ENCODE measurements around the gene SMARCD3. TPM values are rescaled to one million over a fixed set of nuclear protein-coding genes. Genes with fewer than 3 reads are reported as not detected.

SMARCD3 gene
- total and polyA plus RNA-seq, 9 of the 15 experiments (the other 6 are each of a cell fraction or from before 2014, with no cell fraction given) = 0.43 to 3.6 (median 2.6) TPM

DNA sequence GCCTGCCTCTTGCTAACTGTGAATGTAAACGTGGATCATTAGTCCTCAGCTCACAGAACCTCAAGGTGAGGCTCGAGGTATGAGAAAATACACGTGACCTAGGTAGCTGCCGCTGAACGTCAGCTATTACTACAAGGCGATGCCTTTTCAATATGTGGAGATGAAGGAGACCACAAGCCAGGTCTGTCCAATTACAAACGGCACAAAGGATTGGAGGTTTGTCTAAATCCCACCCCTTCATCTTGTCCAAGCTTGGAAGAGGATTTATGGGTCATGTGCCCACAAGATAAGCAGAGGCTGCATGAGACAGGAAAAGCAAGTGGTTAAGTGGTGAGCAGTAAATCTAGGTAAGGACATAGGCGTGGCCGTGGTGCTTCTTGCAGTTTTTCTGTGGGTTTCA is 41.6 kb downstream of the SMARCD3 start (continued):
- TF ChIP-seq ZNF717 (CRISPR knock-in tag; IDR thresholded peaks at IDR 0.05) = no peak
- TF ChIP-seq, protein P1, sequence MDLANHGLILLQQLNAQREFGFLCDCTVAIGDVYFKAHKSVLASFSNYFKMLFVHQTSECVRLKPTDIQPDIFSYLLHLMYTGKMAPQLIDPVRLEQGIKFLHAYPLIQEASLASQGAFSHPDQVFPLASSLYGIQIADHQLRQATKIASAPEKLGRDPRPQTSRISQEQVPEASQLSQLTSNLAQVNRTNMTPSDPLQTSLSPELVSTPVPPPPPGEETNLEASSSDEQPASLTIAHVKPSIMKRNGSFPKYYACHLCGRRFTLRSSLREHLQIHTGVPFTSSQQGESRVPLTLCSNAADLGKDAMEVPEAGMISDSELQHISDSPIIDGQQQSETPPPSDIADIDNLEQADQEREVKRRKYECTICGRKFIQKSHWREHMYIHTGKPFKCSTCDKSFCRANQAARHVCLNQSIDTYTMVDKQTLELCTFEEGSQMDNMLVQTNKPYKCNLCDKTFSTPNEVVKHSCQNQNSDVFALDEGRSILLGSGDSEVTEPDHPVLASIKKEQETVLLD (IDR thresholded peaks at IDR 0.05) = no peak
- TF ChIP-seq JUNB (CRISPR knock-in tag; conservative IDR thresholded peaks at IDR 0.05) = no peak
- no peak for TF ChIP-seq HEY1 (CRISPR knock-in tag; IDR thresholded peaks at IDR 0.05; ENCODE audit: borderline replicate concordance)
- no peak for TF ChIP-seq MED1 (CRISPR knock-in tag; IDR thresholded peaks at IDR 0.05; ENCODE audit: borderline replicate concordance)
- peak; percentile 88 for TF ChIP-seq RNF2 (IDR thresholded peaks at IDR 0.05)
- TF ChIP-seq, protein P2, sequence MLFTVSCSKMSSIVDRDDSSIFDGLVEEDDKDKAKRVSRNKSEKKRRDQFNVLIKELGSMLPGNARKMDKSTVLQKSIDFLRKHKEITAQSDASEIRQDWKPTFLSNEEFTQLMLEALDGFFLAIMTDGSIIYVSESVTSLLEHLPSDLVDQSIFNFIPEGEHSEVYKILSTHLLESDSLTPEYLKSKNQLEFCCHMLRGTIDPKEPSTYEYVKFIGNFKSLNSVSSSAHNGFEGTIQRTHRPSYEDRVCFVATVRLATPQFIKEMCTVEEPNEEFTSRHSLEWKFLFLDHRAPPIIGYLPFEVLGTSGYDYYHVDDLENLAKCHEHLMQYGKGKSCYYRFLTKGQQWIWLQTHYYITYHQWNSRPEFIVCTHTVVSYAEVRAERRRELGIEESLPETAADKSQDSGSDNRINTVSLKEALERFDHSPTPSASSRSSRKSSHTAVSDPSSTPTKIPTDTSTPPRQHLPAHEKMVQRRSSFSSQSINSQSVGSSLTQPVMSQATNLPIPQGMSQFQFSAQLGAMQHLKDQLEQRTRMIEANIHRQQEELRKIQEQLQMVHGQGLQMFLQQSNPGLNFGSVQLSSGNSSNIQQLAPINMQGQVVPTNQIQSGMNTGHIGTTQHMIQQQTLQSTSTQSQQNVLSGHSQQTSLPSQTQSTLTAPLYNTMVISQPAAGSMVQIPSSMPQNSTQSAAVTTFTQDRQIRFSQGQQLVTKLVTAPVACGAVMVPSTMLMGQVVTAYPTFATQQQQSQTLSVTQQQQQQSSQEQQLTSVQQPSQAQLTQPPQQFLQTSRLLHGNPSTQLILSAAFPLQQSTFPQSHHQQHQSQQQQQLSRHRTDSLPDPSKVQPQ (CRISPR knock-in tag; IDR thresholded peaks at IDR 0.05; ENCODE audit: borderline replicate concordance) = no peak
- TF ChIP-seq, protein P3, sequence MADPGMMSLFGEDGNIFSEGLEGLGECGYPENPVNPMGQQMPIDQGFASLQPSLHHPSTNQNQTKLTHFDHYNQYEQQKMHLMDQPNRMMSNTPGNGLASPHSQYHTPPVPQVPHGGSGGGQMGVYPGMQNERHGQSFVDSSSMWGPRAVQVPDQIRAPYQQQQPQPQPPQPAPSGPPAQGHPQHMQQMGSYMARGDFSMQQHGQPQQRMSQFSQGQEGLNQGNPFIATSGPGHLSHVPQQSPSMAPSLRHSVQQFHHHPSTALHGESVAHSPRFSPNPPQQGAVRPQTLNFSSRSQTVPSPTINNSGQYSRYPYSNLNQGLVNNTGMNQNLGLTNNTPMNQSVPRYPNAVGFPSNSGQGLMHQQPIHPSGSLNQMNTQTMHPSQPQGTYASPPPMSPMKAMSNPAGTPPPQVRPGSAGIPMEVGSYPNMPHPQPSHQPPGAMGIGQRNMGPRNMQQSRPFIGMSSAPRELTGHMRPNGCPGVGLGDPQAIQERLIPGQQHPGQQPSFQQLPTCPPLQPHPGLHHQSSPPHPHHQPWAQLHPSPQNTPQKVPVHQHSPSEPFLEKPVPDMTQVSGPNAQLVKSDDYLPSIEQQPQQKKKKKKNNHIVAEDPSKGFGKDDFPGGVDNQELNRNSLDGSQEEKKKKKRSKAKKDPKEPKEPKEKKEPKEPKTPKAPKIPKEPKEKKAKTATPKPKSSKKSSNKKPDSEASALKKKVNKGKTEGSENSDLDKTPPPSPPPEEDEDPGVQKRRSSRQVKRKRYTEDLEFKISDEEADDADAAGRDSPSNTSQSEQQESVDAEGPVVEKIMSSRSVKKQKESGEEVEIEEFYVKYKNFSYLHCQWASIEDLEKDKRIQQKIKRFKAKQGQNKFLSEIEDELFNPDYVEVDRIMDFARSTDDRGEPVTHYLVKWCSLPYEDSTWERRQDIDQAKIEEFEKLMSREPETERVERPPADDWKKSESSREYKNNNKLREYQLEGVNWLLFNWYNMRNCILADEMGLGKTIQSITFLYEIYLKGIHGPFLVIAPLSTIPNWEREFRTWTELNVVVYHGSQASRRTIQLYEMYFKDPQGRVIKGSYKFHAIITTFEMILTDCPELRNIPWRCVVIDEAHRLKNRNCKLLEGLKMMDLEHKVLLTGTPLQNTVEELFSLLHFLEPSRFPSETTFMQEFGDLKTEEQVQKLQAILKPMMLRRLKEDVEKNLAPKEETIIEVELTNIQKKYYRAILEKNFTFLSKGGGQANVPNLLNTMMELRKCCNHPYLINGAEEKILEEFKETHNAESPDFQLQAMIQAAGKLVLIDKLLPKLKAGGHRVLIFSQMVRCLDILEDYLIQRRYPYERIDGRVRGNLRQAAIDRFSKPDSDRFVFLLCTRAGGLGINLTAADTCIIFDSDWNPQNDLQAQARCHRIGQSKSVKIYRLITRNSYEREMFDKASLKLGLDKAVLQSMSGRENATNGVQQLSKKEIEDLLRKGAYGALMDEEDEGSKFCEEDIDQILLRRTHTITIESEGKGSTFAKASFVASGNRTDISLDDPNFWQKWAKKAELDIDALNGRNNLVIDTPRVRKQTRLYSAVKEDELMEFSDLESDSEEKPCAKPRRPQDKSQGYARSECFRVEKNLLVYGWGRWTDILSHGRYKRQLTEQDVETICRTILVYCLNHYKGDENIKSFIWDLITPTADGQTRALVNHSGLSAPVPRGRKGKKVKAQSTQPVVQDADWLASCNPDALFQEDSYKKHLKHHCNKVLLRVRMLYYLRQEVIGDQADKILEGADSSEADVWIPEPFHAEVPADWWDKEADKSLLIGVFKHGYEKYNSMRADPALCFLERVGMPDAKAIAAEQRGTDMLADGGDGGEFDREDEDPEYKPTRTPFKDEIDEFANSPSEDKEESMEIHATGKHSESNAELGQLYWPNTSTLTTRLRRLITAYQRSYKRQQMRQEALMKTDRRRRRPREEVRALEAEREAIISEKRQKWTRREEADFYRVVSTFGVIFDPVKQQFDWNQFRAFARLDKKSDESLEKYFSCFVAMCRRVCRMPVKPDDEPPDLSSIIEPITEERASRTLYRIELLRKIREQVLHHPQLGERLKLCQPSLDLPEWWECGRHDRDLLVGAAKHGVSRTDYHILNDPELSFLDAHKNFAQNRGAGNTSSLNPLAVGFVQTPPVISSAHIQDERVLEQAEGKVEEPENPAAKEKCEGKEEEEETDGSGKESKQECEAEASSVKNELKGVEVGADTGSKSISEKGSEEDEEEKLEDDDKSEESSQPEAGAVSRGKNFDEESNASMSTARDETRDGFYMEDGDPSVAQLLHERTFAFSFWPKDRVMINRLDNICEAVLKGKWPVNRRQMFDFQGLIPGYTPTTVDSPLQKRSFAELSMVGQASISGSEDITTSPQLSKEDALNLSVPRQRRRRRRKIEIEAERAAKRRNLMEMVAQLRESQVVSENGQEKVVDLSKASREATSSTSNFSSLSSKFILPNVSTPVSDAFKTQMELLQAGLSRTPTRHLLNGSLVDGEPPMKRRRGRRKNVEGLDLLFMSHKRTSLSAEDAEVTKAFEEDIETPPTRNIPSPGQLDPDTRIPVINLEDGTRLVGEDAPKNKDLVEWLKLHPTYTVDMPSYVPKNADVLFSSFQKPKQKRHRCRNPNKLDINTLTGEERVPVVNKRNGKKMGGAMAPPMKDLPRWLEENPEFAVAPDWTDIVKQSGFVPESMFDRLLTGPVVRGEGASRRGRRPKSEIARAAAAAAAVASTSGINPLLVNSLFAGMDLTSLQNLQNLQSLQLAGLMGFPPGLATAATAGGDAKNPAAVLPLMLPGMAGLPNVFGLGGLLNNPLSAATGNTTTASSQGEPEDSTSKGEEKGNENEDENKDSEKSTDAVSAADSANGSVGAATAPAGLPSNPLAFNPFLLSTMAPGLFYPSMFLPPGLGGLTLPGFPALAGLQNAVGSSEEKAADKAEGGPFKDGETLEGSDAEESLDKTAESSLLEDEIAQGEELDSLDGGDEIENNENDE (IDR thresholded peaks at IDR 0.05; ENCODE audit: low read depth, low read length) = no peak
- no peak for TF ChIP-seq GABPB2 (CRISPR knock-in tag; conservative IDR thresholded peaks at IDR 0.05)
- peak; percentile 70 for TF ChIP-seq NFE2 (IDR thresholded peaks at IDR 0.05; ENCODE audit: low read depth)
- TF ChIP-seq, protein P4, sequence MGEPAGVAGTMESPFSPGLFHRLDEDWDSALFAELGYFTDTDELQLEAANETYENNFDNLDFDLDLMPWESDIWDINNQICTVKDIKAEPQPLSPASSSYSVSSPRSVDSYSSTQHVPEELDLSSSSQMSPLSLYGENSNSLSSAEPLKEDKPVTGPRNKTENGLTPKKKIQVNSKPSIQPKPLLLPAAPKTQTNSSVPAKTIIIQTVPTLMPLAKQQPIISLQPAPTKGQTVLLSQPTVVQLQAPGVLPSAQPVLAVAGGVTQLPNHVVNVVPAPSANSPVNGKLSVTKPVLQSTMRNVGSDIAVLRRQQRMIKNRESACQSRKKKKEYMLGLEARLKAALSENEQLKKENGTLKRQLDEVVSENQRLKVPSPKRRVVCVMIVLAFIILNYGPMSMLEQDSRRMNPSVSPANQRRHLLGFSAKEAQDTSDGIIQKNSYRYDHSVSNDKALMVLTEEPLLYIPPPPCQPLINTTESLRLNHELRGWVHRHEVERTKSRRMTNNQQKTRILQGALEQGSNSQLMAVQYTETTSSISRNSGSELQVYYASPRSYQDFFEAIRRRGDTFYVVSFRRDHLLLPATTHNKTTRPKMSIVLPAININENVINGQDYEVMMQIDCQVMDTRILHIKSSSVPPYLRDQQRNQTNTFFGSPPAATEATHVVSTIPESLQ (CRISPR knock-in tag; IDR thresholded peaks at IDR 0.05) = no peak
- TF ChIP-seq FOXK1 (CRISPR knock-in tag; IDR thresholded peaks at IDR 0.05; ENCODE audit: borderline replicate concordance) = no peak

Data from K562 (cell line).